Neural cell (in vitro differentiated cells): ENCODE data around the gene RINT1. TPM values are rescaled to one million over a fixed set of nuclear protein-coding genes. Genes with fewer than 3 reads are reported as not detected.
"Not testable (repeated sequence)": the region's sequence is repeated elsewhere in the genome, so short reads cannot be mapped to it uniquely, and the experiment has no call there.

ENCODE experiments used
- H2AFZ ChIP-seq: fragments of 200-600, 300-800 bp; sonication (generic), shearing (Covaris generic); 2 replicates; pipeline ENCODE4 v1.6.0; 2014; ENCODE audit warnings: low read depth, mild to moderate bottlenecking, antibody characterized with exemption, low read length, moderate library complexity
- H3F3A ChIP-seq: fragments of 200-600 bp; shearing (Covaris generic); 2 replicates; pipeline ENCODE4 v1.6.1; 2016; ENCODE audit warnings: mild to moderate bottlenecking, moderate library complexity, mixed read lengths, antibody characterized with exemption, low read length; ENCODE audit not compliant: insufficient read depth, poor library complexity, severe bottlenecking
- H3K27ac ChIP-seq: fragments of 200-600, 300-800 bp; sonication (generic), shearing (Covaris generic); 2 replicates; pipeline ENCODE4 v1.5.1; 2014; ENCODE audit warnings: mild to moderate bottlenecking, low read length, moderate library complexity
- H3K27me3 ChIP-seq: fragments of 300-800, 200-600 bp; sonication (generic), shearing (Covaris generic); 2 replicates; pipeline ENCODE4 v1.6.0; 2014; ENCODE audit warnings: mild to moderate bottlenecking, low read depth, low read length, moderate library complexity; ENCODE audit not compliant: insufficient read depth
- H3K36me3 ChIP-seq: fragments of 300-800, 200-600 bp; sonication (generic), shearing (Covaris generic); 2 replicates; pipeline ENCODE4 v1.5.1; 2014; ENCODE audit warnings: mild to moderate bottlenecking, antibody characterized with exemption, low read length, moderate library complexity; ENCODE audit not compliant: insufficient read depth
- H3K4me2 ChIP-seq: fragments of 300-800, 200-600 bp; sonication (generic), shearing (Covaris generic); 2 replicates; pipeline ENCODE4 v1.6.0; 2014; ENCODE audit warnings: mild to moderate bottlenecking, low read length
- H3K4me3 ChIP-seq: fragments of 300-800, 200-600 bp; sonication (generic), shearing (Covaris generic); 2 replicates; pipeline ENCODE4 v1.5.1; 2014; ENCODE audit warnings: mild to moderate bottlenecking, low read length, moderate library complexity
- H3K79me2 ChIP-seq: fragments of 200-600 bp; shearing (Covaris generic); replicated peaks from 2 replicates; pipeline ENCODE4 v1.6.0; 2014; ENCODE audit warnings: mild to moderate bottlenecking, low read length, moderate library complexity; ENCODE audit not compliant: insufficient read depth
- H3K9ac ChIP-seq: fragments of 300-800, 200-600 bp; sonication (generic), shearing (Covaris generic); 2 replicates; pipeline ENCODE4 v1.6.1; 2016; ENCODE audit warnings: mild to moderate bottlenecking, low read length, mixed read lengths
- H3K9me2 ChIP-seq: fragments of 200-600 bp; shearing (Covaris generic); 2 replicates; pipeline ENCODE4 v1.6.1; 2016; ENCODE audit warnings: mild to moderate bottlenecking, low read length, mixed read lengths; ENCODE audit not compliant: insufficient read depth
- H3K9me3 ChIP-seq: fragments of 200-600, 300-800 bp; sonication (generic), shearing (Covaris generic); 2 replicates; pipeline ENCODE4 v1.6.1; 2016; ENCODE audit warnings: mild to moderate bottlenecking, mixed run types, low read length, moderate library complexity, mixed read lengths
- H4K20me1 ChIP-seq: fragments of 200-600 bp; shearing (Covaris generic); 2 replicates; pipeline ENCODE4 v1.6.1; 2016; ENCODE audit warnings: mild to moderate bottlenecking, mixed run types; ENCODE audit not compliant: insufficient read depth
- EP300 ChIP-seq: fragments of 450-650 bp; conservative IDR thresholded peaks from 2 replicates; pipeline ENCODE4 v1.6.1; 2014; ENCODE audit warnings: antibody characterized with exemption, mild to moderate bottlenecking, moderate library complexity; ENCODE audit not compliant: poor library complexity, severe bottlenecking
- EZH2 ChIP-seq: fragments of 200-600, 300-800 bp; shearing (Covaris generic), sonication (generic); IDR thresholded peaks from 2 replicates; pipeline ENCODE4 v1.6.1; 2014; ENCODE audit warnings: antibody characterized with exemption, low read length, borderline replicate concordance, mild to moderate bottlenecking; ENCODE audit not compliant: insufficient read depth, poor library complexity, severe bottlenecking
- MXI1 ChIP-seq: fragments of 450-650 bp; conservative IDR thresholded peaks from 2 replicates; pipeline ENCODE4 v1.6.1; 2014; ENCODE audit warnings: antibody characterized with exemption, mild to moderate bottlenecking; ENCODE audit not compliant: poor library complexity, severe bottlenecking
- POLR2AphosphoS5 ChIP-seq: IDR thresholded peaks from 2 replicates; pipeline ENCODE4 v1.6.1; 2012
- RAD21 ChIP-seq: fragments of 450-650 bp; conservative IDR thresholded peaks from 2 replicates; pipeline ENCODE4 v1.6.1; 2014; ENCODE audit warnings: antibody characterized with exemption, mild to moderate bottlenecking, moderate library complexity
- SMC3 ChIP-seq: fragments of 450-650 bp; conservative IDR thresholded peaks from 2 replicates; pipeline ENCODE4 v1.6.1; 2014; ENCODE audit warnings: antibody characterized with exemption, mild to moderate bottlenecking, moderate library complexity; ENCODE audit not compliant: poor library complexity
- TAF1 ChIP-seq: IDR thresholded peaks from 2 replicates; pipeline ENCODE4 v1.6.1; 2012; ENCODE audit warnings: low read depth
- polyA plus RNA-seq: library from polyadenylated mRNA; depleted of rRNA; stranded (reverse); fragments of >200 nt; gene quantifications from 2 replicates; pipeline ENCODE4 v1.2.3, GENCODE V29; 2014
- TF ChIP-seq, protein P1 (sequence below): fragments of 450-650 bp; IDR thresholded peaks from 2 replicates; pipeline ENCODE4 v1.5.1; 2014; ENCODE audit warnings: antibody characterized with exemption, mild to moderate bottlenecking, moderate library complexity; ENCODE audit not compliant: poor library complexity, severe bottlenecking
- TF ChIP-seq, protein P2 (sequence below): IDR thresholded peaks from 2 replicates; pipeline ENCODE4 v1.6.1; 2012; ENCODE audit warnings: borderline replicate concordance

Gene RINT1
- polyA plus RNA-seq, 1 donor from 2014 or later = 8.6 TPM

DNA sequence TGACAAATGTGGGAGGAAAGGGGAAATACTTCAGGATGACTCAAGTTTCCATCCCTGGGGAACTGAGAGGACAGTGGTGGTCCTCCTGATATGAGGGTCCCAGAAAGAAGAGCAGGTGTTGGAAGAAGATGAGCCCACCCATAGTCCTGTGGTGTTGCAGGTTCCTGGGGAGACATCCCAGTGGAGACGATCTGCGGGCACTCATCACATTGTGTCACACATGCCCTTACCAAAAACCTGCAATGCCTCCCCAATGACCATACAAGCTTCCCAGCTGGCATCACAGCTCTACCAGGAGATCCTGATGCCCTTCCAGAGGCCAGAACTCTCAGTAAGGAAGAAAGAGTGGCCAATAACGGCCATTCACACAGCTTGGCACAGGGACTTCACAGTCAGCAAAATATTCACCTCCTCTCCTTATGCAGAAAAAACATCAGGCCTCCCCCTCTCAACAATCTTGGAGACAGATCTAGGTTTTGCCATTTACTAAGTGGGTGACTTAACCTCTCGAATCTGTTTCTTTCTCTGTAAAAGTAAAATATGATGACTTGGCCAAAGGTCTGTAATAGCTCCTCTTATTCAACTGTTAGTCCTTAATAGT lies 19.0 kb upstream of the RINT1 start:
- TF ChIP-seq EZH2 (no peak), RAD21 (no peak), EP300 (no peak), TAF1 (no peak), MXI1 (no peak), POLR2AphosphoS5 (no peak), SMC3 (no peak)
- TF ChIP-seq, protein P1, sequence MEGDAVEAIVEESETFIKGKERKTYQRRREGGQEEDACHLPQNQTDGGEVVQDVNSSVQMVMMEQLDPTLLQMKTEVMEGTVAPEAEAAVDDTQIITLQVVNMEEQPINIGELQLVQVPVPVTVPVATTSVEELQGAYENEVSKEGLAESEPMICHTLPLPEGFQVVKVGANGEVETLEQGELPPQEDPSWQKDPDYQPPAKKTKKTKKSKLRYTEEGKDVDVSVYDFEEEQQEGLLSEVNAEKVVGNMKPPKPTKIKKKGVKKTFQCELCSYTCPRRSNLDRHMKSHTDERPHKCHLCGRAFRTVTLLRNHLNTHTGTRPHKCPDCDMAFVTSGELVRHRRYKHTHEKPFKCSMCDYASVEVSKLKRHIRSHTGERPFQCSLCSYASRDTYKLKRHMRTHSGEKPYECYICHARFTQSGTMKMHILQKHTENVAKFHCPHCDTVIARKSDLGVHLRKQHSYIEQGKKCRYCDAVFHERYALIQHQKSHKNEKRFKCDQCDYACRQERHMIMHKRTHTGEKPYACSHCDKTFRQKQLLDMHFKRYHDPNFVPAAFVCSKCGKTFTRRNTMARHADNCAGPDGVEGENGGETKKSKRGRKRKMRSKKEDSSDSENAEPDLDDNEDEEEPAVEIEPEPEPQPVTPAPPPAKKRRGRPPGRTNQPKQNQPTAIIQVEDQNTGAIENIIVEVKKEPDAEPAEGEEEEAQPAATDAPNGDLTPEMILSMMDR = no peak
- TF ChIP-seq, protein P2, sequence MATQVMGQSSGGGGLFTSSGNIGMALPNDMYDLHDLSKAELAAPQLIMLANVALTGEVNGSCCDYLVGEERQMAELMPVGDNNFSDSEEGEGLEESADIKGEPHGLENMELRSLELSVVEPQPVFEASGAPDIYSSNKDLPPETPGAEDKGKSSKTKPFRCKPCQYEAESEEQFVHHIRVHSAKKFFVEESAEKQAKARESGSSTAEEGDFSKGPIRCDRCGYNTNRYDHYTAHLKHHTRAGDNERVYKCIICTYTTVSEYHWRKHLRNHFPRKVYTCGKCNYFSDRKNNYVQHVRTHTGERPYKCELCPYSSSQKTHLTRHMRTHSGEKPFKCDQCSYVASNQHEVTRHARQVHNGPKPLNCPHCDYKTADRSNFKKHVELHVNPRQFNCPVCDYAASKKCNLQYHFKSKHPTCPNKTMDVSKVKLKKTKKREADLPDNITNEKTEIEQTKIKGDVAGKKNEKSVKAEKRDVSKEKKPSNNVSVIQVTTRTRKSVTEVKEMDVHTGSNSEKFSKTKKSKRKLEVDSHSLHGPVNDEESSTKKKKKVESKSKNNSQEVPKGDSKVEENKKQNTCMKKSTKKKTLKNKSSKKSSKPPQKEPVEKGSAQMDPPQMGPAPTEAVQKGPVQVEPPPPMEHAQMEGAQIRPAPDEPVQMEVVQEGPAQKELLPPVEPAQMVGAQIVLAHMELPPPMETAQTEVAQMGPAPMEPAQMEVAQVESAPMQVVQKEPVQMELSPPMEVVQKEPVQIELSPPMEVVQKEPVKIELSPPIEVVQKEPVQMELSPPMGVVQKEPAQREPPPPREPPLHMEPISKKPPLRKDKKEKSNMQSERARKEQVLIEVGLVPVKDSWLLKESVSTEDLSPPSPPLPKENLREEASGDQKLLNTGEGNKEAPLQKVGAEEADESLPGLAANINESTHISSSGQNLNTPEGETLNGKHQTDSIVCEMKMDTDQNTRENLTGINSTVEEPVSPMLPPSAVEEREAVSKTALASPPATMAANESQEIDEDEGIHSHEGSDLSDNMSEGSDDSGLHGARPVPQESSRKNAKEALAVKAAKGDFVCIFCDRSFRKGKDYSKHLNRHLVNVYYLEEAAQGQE = no peak
- no peaks in the 10 kb centered on the region for H3K79me2 ChIP-seq
- H3K4me3 ChIP-seq = no peak overlapping the region
- H2AFZ ChIP-seq = no peak overlapping the region
- no peaks in the 10 kb centered on the region for H3K9me2 ChIP-seq
- H3F3A ChIP-seq = no peaks in the 10 kb centered on the region
- no peaks in the 10 kb centered on the region for H3K36me3 ChIP-seq
- no peak overlapping the region for H3K27ac ChIP-seq
- H3K9ac ChIP-seq = no peak overlapping the region
- no peaks in the 10 kb centered on the region for H4K20me1 ChIP-seq
- H3K4me2 ChIP-seq = no peak overlapping the region
- H3K27me3 ChIP-seq = no peaks in the 10 kb centered on the region
- H3K9me3 ChIP-seq = no peaks in the 10 kb centered on the region

DNA sequence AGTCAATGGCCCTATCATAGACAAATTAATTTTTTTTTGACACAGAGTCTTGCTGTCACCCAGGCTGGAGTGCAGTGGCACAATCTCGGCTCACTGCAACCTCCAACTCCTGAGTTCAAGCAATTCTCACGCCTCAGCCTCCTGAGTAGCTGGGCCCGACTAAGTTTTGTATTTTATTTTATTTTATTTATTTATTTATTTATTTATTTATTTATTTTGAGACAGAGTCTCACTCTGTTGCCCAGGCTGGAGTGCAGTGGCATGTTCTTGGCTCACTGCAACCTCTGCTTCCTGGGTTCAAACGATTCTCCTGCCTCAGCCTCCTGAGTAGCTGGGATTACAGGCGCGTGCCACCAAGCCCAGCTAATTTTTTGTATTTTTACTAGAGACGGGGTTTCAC lies 16.4 kb upstream of the RINT1 start:
- H4K20me1 ChIP-seq, H3K27ac ChIP-seq, H3K4me2 ChIP-seq: not testable (repeated sequence)

DNA sequence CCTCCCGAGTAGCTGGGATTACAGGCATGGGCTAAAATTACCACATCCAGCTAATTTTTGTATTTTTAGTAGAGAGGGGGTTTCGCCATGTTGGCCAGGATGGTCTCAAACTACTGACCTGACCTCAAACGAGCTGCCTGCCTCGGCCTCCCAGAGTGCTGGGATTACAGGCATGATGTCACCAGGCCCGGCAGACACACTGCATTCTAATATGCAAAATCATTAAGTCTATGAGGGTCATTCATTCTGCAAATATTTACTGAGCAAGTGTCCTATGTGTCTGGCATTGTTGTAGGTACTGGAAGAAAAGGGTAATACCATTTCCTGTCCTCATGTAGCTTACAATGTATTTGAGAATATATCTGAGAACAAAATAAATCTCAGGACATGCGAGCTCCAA lies 12.6 kb upstream of the RINT1 start:
- no peaks in the 10 kb centered on the region for H3K9me3 ChIP-seq
- H2AFZ ChIP-seq = no peak overlapping the region
- H3K4me2 ChIP-seq = no peak overlapping the region
- no peaks in the 10 kb centered on the region for H3F3A ChIP-seq
- H3K36me3 ChIP-seq = no peaks in the 10 kb centered on the region
- H3K4me3 ChIP-seq = no peak overlapping the region
- H3K9me2 ChIP-seq = no peaks in the 10 kb centered on the region
- no peaks in the 10 kb centered on the region for H3K79me2 ChIP-seq
- no peak overlapping the region for H3K9ac ChIP-seq
- H3K27me3 ChIP-seq = no peaks in the 10 kb centered on the region
- no peak overlapping the region for H3K27ac ChIP-seq
- no peaks in the 10 kb centered on the region for H4K20me1 ChIP-seq
- no peak for TF ChIP-seq EP300
- TF ChIP-seq, protein P2 = no peak
- TF ChIP-seq MXI1 = no peak
- TF ChIP-seq, protein P1 = no peak
- TF ChIP-seq POLR2AphosphoS5 = no peak
- TF ChIP-seq SMC3 = no peak
- no peak for TF ChIP-seq RAD21
- no peak for TF ChIP-seq EZH2

More for the DNA sequence above, 16.4 kb upstream of the RINT1 start:
- not testable (repeated sequence) for H3K27me3 ChIP-seq, H3K9me3 ChIP-seq, H3K9me2 ChIP-seq, H2AFZ ChIP-seq, H3K9ac ChIP-seq, H3K79me2 ChIP-seq, H3K36me3 ChIP-seq, H3F3A ChIP-seq, H3K4me3 ChIP-seq
